GM12891 (cell line): ENCODE results near the gene RCAN3.

ENCODE experiments used
- PAX5 ChIP-seq: IDR thresholded peaks from 2 replicates; pipeline ENCODE4 v1.6.1; 2011; ENCODE audit warnings: low read length, moderate library complexity, mild to moderate bottlenecking; ENCODE audit not compliant: insufficient read depth, severe bottlenecking
- POLR2A ChIP-seq: IDR thresholded peaks from 2 replicates; pipeline ENCODE4 v1.6.1; 2011; ENCODE audit warnings: low read depth, low read length, control low read depth
- POLR2AphosphoS5 ChIP-seq: IDR thresholded peaks from 2 replicates; pipeline ENCODE4 v1.6.1; 2011; ENCODE audit warnings: low read depth, low read length, control low read depth
- POU2F2 ChIP-seq: IDR thresholded peaks from 2 replicates; pipeline ENCODE4 v1.6.1; 2011; ENCODE audit warnings: low read depth, mild to moderate bottlenecking, control low read depth, low read length, moderate library complexity
- SPI1 ChIP-seq: IDR thresholded peaks from 2 replicates; pipeline ENCODE4 v1.6.1; 2011; ENCODE audit warnings: low read depth, low read length, control low read depth
- TAF1 ChIP-seq: IDR thresholded peaks from 2 replicates; pipeline ENCODE4 v1.6.1; 2011; ENCODE audit warnings: low read depth, low read length, control low read depth

DNA sequence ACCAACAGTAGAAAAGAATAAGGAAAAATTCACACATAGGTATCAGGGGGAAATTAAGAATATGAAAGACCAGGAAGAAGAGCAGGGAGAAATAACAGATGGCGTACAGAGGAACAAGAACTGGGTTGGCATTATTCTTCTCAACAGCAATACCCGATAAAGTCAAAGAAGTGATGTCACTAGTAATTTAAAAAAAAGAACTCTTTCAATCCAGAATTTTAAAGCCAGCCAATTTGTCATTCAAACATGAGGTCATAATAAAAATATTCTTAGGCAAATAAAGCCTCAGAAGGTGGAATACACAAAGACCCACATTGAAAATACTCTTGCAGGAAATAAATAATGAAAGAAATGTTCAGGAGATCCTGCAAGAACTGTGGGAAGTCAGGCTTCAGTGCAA lies 62.1 kb downstream of the RCAN3 start:
- TF ChIP-seq POLR2A (no peak), POLR2AphosphoS5 (no peak), TAF1 (no peak), PAX5 (no peak), SPI1 (no peak), POU2F2 (no peak)
